SIG-M5 treated with dmso at 0.1 percent for 504 hours (cell line): ENCODE measurements around the gene HARS1.
"Not testable (repeated sequence)": the region's sequence is repeated elsewhere in the genome, so short reads cannot be mapped to it uniquely, and the experiment has no call there.

Experiments
- DNase-seq: peaks from one replicate; lab custom pipeline; 2025; ENCODE audit not compliant: unreplicated experiment; lab: John Stamatoyannopoulos, UW

Gene HARS1

GRCh38 chr5:140634103-140634502 is 57.1 kb downstream of the HARS1 start:
- DNase-seq = no peak

GRCh38 chr5:140633501-140633900 is 57.7 kb downstream of the HARS1 start:
- DNase-seq = peak; percentile 64

- DNase-seq = peak; percentile 64
Measured at GRCh38 chr5:140633021-140633471, 58.1 kb downstream of the HARS1 start, which contains the start of gene CD14. Gene CD14, minus strand, starts transcription at chr5:140633175. Its CDS starts 104 bp downstream, at chr5:140633071.

GRCh38 chr5:140632366-140633020 is 58.7 kb downstream of the HARS1 start:
- no peak for DNase-seq

GRCh38 chr5:140631831-140632365 is 59.3 kb downstream of the HARS1 start:
- no peak for DNase-seq

GRCh38 chr5:140631036-140631417 is 60.1 kb downstream of the HARS1 start:
- peak; percentile 94 for DNase-seq

- DNase-seq = no peak
Measured at GRCh38 chr5:140630292-140631035, 60.7 kb downstream of the HARS1 start.

GRCh38 chr5:140628711-140629110 is 62.5 kb downstream of the HARS1 start:
- no peak for DNase-seq

- no peak for DNase-seq
Measured at GRCh38 chr5:140627972-140628371, 63.2 kb downstream of the HARS1 start.

GRCh38 chr5:140624886-140625285 is 66.3 kb downstream of the HARS1 start:
- not testable (repeated sequence) for DNase-seq
